SK-N-SH treated with all-trans-retinoic acid at 6 μM for 48 hours (cell line): ENCODE measurements around the gene ZCCHC3.

Experiments used
- CSDC2 ChIP-seq: fragments of 250-450 bp; sonication (Bioruptor Pico); IDR thresholded peaks from 2 replicates; pipeline ENCODE4 v1.5.0; 2020; ENCODE audit warnings: mild to moderate bottlenecking, moderate library complexity
- TF ChIP-seq, protein P1 (sequence below): fragments of 250-450 bp; sonication (Bioruptor Pico); IDR thresholded peaks from 2 replicates; pipeline ENCODE4 v1.8.0; 2021; ENCODE audit warnings: low read depth, mild to moderate bottlenecking, moderate library complexity, borderline replicate concordance
- TF ChIP-seq, protein P2 (sequence below): fragments of 250-450 bp; sonication (Bioruptor Pico); IDR thresholded peaks from 2 replicates; pipeline ENCODE4 v1.5.1; 2021; ENCODE audit warnings: mild to moderate bottlenecking, moderate library complexity

DNA sequence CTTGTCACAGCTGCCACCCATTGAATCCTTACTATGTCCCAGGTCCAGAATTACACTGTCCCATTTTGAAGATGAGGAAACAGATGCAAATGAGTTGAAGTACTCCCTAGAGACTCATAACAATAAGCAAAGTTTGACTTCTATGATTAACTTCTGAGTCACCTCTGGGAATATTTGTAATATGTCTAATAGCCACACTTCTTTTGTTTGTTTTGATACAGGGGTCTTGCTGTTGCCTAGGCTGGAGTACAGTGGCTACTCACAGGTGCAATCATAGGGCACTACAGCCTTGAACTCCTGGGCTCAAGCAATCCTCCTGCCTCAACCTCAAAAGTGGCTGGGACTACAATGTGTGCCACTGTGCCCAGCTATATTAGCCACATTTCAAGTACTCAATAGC, 16.6 kb downstream of the ZCCHC3 start:
- TF ChIP-seq CSDC2 (CRISPR knock-in tag): no peak
- TF ChIP-seq, protein P1, sequence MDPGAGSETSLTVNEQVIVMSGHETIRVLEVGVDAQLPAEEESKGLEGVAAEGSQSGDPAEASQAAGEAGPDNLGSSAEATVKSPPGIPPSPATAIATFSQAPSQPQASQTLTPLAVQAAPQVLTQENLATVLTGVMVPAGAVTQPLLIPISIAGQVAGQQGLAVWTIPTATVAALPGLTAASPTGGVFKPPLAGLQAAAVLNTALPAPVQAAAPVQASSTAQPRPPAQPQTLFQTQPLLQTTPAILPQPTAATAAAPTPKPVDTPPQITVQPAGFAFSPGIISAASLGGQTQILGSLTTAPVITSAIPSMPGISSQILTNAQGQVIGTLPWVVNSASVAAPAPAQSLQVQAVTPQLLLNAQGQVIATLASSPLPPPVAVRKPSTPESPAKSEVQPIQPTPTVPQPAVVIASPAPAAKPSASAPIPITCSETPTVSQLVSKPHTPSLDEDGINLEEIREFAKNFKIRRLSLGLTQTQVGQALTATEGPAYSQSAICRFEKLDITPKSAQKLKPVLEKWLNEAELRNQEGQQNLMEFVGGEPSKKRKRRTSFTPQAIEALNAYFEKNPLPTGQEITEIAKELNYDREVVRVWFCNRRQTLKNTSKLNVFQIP (CRISPR knock-in tag): no peak
- TF ChIP-seq, protein P2, sequence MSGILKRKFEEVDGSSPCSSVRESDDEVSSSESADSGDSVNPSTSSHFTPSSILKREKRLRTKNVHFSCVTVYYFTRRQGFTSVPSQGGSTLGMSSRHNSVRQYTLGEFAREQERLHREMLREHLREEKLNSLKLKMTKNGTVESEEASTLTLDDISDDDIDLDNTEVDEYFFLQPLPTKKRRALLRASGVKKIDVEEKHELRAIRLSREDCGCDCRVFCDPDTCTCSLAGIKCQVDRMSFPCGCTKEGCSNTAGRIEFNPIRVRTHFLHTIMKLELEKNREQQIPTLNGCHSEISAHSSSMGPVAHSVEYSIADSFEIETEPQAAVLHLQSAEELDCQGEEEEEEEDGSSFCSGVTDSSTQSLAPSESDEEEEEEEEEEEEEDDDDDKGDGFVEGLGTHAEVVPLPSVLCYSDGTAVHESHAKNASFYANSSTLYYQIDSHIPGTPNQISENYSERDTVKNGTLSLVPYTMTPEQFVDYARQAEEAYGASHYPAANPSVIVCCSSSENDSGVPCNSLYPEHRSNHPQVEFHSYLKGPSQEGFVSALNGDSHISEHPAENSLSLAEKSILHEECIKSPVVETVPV (CRISPR knock-in tag): no peak
